Thyroid gland (tissue), 4 donors: Measurements from ENCODE around the gene PCDHA8.

ENCODE experiments used
- CTCF ChIP-seq, 6 experiments: fragments of 200-600 bp in 3 of 6; fragments of 450-650 bp in 3 of 6; sonication (generic) in 3 of 6; IDR thresholded peaks; one replicate each; pipeline ENCODE4 v1.5.1; 2016 to 2019; ENCODE audit warnings: antibody characterized with exemption in 6 of 6, mild to moderate bottlenecking in 2 of 6, inconsistent platforms in 1 of 6, moderate library complexity in 1 of 6
- POLR2A ChIP-seq, 2 donors: fragments of 450-650 bp; IDR thresholded peaks; one replicate each; pipeline ENCODE4 v1.6.1; 2017; ENCODE audit warnings: antibody characterized with exemption in 2 of 2, mild to moderate bottlenecking in 2 of 2, moderate library complexity in 1 of 2

- no peak for TF ChIP-seq CTCF (IDR thresholded peaks at IDR 0.05)
- no peak for TF ChIP-seq POLR2A (IDR thresholded peaks at IDR 0.05)
These were observed 12.6 kb upstream of the PCDHA8 start for GRCh38 chr5:140828362-140828737.
